NCI-H82 treated with DMSO at 0.1 percent for 48 hours (cell line): ENCODE measurements around the gene CD8B.
"Not testable (repeated sequence)": the region's sequence is repeated elsewhere in the genome, so short reads cannot be mapped to it uniquely, and the experiment has no call there.

Source experiments
- DNase-seq: peaks from one replicate; lab custom pipeline; 2025; ENCODE audit not compliant: unreplicated experiment; lab: John Stamatoyannopoulos, UW

CD8B gene

GRCh38 chr2:86836915-86837695 lies 24.6 kb downstream of the CD8B start:
- DNase-seq = not testable (repeated sequence)

GRCh38 chr2:86835548-86835889 lies 26.2 kb downstream of the CD8B start:
- DNase-seq = not testable (repeated sequence)

- no peak for DNase-seq
Measured at GRCh38 chr2:86833315-86833714, 28.4 kb downstream of the CD8B start.

DNA sequence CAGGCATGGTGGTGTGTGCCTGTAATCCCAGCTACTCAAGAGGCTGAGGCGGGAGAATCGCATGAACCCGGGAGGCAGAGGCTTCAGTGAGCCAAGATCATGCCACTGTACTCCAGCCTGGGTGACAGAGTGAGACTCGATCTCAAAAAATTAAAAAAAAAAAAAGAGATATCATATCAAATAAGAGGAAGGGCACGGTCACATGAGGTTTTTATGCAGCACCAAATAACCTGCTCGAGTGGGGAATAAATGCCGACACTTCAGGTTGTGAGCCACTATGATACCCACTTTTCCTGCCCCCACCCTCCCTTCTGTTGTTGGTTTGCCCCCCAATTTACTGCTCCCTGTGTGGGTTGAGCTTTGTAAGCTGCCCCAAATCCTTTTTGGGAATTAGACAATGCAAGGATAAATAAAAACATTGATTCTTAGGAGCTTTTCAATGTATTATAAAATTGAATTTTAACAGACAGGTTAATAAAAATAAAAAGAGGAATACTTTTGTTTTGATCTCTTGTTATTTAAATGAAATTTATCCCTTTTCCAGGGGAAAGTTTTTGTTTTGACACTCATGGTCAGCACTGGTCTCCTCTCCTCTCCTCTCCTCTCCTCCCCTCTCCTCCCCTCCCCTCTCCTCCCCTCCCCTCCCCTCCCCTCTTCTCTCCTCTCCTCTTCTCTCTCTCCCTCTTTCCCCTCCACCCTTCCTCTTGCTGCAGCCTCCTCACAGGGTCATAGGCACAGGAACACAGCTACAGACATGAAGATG lies 29.2 kb downstream of the CD8B start:
- DNase-seq = no peak

- DNase-seq = no peak
Measured at GRCh38 chr2:86831537-86831936, 30.1 kb downstream of the CD8B start.

- DNase-seq = no peak
Measured at GRCh38 chr2:86826951-86827350, 34.7 kb downstream of the CD8B start.

DNA sequence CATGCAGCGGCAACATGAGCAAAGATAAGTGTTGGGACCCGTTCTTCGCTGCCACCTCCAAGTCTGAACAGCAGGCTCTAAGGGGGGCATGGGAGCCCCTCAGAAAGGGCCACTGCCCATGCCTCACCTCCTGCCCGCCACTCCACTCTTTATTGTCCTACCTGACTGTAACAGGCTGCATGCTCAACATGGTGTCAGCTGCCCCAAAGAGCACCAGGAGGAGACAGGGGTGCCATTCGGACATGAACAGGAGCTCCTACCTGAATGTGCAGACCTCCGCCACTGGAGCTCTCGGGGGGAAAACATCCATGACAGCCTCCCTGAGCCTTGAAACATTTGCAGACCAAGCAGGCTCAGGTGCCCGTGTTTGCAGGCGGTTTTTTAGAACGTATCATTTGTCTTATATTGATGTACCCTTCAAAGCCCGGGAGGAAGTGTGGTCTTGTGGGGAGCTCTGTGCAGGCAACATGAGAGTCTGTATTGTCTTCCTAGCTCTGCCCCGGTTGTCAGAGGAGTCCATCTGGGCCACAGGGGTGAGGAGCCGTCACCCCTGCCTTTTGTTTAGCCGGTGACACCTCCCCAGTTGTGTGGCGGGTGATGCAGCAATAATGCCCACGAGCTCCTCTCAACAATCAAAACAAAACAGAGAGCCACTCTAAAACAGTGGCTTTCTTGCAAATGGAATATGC lies 35.8 kb downstream of the CD8B start:
- DNase-seq = no peak

DNA sequence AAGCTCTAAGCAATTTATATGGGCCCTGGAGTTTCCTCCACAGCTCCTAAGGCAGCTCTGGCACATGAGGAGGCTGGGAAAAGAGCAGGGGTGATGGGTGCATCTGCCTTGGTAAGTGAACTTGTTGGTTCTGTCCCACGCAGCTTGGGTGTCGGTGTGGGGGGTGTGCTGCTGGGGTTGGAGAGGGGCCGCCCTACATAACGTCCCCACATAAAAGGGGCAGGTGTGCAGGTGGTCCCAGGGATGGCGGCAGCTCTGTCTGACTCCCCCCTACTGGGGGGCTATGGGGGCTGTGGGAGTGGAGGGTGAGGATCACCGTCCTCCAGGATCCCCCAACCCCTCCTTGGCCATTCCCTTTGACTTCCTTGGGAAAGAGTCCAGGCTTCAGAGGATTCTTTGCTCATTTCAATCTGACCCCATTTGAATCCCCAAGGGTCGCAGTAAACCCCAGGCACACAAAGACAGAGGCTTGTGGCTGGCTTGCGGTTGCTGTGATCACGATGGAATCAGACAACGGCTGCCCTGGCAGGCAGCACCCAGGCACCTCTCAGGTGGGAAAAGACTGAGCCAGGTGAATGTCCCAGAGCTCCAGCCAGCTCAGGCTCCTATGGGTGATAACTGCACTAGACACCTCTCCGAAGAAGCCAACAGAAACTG lies 36.5 kb downstream of the CD8B start:
- DNase-seq = no peak

DNA sequence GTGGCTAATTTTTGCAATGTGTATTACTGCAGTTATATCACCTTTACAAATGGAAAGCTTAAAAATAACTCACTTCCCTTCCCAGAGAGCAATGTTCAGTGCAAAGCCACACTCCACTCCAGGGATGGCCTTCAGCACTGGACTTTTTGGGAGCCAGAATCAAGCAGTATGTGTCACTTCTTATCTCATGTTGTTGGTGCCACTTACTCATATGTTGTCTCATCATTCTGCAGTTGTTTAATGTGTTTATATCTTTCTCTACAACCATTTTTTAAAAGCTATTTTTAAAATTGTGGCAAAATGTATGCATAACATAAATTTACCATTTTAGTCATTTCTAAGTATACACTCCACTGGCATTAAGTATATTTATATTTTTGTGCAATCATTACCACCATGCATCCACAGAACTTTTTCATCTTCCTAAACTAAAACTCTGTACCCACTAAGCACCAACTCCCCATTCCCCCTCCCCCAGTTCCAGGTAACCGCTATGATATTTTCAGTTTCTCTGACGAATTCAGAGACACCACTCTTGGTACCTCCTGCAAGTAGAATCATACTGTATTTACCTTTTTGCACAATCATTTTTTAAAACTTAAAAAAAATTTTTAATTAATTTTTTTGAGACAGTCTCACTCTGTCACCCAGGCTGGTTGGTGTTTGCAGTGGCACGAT lies 38.9 kb downstream of the CD8B start:
- no peak for DNase-seq

- no peak for DNase-seq
Measured at GRCh38 chr2:86821842-86822241, 39.8 kb downstream of the CD8B start.

DNA sequence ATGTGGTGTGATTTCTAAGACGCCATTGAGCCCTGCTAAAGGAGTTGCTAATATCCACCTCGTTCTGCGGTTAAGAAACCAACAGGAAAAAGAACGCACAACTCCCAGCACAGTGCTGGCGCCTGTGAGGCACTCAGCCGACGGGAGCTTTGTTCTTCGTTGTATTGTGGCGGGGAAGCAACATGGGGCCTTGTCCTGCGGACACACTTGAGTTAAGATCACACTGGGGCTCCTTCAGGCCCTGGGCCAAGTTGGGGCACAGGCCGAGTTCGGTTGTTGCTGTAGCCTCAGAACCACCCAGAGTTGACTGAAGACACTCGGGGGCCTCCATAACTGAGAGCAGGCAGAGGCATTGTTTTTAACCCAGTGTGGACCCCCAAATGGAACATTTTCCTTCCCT lies 40.4 kb downstream of the CD8B start:
- no peak for DNase-seq

DNA sequence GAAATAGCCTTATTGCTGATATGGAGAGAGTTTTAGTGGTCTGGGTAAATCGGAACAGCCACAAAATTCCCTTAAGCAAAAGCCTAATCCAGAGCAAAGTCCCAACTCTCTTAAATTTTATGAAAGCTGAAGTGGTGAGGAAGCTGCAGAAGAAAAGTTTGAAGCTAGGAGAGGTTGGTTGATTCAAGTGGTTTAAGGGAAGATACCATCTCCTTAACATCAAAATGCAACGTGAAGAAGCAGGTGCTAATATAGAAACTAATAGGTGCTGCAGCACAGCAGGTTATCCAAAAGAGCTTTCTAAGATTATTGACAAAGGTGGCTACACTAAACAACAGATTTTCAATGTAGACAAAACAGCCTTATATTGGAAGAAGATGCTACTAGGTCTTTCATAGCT lies 42.7 kb downstream of the CD8B start:
- no peak for DNase-seq

- no peak for DNase-seq
Measured at GRCh38 chr2:86818114-86818801, 43.4 kb downstream of the CD8B start.

DNA sequence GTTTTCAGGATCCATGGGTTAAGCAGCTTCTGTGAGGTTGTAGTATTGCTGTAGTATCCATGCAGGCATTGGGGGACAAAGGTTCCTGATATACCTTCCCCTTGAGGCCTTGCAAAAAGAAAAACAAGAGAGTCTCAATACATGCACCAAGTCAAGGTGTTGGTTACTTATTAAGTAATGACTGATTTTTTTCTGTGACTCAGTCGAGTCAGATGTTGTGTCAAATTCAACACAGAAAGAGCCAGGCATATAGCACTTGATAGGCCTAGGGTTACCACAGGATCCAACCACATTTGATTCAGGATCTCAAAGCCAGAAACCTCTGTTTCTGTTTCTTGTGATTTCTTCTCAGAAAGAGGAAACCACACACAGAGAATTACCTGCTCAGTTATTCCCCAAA lies 46.1 kb downstream of the CD8B start:
- no peak for DNase-seq

DNA sequence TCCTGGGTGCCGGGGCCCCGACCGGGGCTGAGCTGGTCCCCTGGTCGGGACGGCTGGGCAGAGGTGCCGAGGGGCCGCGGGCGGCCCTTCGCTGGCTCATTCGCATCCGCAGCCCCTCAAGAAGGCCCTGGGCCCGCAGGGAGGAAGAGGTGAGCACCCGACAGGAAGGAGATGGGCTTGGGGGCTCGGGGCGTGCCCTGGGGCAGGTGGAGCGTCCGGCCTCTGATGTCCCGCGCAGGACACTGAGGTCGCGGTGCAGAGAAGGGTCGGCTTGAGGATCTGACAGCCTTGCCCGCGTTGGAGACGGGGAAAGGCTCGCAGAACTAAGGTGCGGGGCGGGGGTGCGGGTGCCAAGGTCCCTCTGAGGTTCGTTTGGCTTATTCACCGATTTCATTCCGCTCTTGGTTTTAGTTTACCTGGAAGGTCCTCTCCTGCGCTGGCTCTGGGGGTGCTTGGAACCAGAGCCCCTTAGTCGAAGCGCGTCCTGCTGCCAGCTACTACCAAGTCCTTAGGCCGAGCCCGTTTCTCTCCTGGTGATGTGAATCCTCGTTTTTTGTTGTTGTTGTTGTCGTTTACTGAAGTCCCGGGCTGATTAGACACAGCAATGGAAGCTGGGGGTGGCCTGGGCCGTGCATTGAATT lies 52.1 kb downstream of the CD8B start:
- DNase-seq = no peak

GRCh38 chr2:86808315-86809161 lies 53.1 kb downstream of the CD8B start:
- peak; percentile 77 for DNase-seq

- DNase-seq = no peak
Measured at GRCh38 chr2:86807468-86808275, 54.0 kb downstream of the CD8B start.

DNA sequence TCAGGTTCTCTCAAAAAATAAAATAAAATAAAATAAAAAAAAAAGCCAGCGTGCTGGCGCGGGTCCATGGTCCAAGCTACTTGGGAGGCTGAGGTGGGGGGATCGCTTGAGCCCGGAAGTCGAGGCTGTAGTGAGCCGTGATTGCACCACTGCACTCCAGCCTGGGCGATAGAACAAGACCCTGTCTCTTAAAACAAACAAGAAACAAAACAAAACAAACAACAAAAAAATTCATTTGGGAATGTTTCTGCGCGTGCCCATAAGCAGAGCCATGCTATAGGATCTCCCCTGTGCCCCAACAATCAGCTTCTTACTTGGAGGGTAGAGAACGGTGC lies 54.6 kb downstream of the CD8B start:
- no peak for DNase-seq
